Measurements from ENCODE around the gene CALD1.

Gene CALD1

GRCh38 chr7:134878746-134879357 lies 99.4 kb downstream of the CALD1 start:
- no peaks in the 10 kb centered on the region for H3K27me3 ChIP-seq (ENCODE audit: insufficient read depth, low read length, poor library complexity, severe bottlenecking)
- no peaks in the 10 kb centered on the region for H3F3A ChIP-seq (ENCODE audit: low read depth)
- no peaks in the 10 kb centered on the region for H3K9me2 ChIP-seq (replicated peaks; ENCODE audit: low read depth, low read length)
- H3K79me2 ChIP-seq (ENCODE audit: insufficient read depth, low read length), result no peaks in the 10 kb centered on the region
- H4K20me1 ChIP-seq (ENCODE audit: insufficient read depth, low read length, poor library complexity, severe bottlenecking), result no peaks in the 10 kb centered on the region
- H3K9ac ChIP-seq (ENCODE audit: low read depth, low read length, poor library complexity, severe bottlenecking), result no peak overlapping the region
- no peak overlapping the region for H3K4me2 ChIP-seq (ENCODE audit: low read depth, low read length, poor library complexity, severe bottlenecking)
- H3K36me3 ChIP-seq (ENCODE audit: insufficient read depth, low read length), result no peaks in the 10 kb centered on the region
- H2AFZ ChIP-seq (ENCODE audit: low read length), result no peak overlapping the region
- H3K9me3 ChIP-seq (ENCODE audit: insufficient read depth, low read depth, low read length), result no peaks in the 10 kb centered on the region
- TF ChIP-seq EZH2phosphoT487 (IDR thresholded peaks at IDR 0.05; ENCODE audit: borderline replicate concordance), result no peak
- TF ChIP-seq, protein P1, sequence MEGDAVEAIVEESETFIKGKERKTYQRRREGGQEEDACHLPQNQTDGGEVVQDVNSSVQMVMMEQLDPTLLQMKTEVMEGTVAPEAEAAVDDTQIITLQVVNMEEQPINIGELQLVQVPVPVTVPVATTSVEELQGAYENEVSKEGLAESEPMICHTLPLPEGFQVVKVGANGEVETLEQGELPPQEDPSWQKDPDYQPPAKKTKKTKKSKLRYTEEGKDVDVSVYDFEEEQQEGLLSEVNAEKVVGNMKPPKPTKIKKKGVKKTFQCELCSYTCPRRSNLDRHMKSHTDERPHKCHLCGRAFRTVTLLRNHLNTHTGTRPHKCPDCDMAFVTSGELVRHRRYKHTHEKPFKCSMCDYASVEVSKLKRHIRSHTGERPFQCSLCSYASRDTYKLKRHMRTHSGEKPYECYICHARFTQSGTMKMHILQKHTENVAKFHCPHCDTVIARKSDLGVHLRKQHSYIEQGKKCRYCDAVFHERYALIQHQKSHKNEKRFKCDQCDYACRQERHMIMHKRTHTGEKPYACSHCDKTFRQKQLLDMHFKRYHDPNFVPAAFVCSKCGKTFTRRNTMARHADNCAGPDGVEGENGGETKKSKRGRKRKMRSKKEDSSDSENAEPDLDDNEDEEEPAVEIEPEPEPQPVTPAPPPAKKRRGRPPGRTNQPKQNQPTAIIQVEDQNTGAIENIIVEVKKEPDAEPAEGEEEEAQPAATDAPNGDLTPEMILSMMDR (conservative IDR thresholded peaks at IDR 0.05; ENCODE audit: low read length), result no peak
- H3K4me3 ChIP-seq (ENCODE audit: low read length, poor library complexity, severe bottlenecking), result no peak overlapping the region
- H3K4me1 ChIP-seq (ENCODE audit: insufficient read depth, low read length, poor library complexity, severe bottlenecking), result no peaks in the 10 kb centered on the region

DNA sequence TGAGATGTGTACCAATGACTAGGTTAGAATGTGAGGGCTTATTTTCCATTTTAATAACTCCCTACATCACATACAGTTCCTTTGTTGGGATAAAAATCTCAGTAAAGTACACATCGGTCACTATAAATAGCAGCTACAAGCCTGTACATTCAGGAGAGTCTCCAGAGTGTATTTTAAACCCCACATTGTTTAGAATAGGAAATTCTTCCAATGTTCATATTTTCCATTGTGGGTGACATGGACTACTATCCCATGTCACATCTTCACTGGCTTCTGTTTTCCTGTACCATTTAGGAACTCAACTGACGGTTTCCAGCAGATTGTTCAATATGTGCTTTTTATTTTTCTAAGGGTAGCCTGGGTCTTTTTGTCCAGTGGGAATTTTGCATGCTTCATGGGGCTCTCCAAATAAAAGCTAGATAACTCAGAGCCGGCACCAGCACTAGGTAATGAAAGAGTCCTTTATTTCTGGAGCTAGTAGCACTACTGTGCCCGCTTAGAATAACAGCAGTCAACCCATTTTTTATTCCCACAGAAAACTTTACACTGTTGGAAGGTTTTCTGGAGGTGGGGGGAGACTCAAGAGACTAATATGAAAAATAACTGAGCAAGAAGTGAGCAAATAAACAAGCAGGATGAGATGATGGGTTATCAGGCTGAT lies 100.5 kb downstream of the CALD1 start:
- no peak overlapping the region for H3K4me3 ChIP-seq (ENCODE audit: low read length, poor library complexity, severe bottlenecking)
- no peaks in the 10 kb centered on the region for H3K9me2 ChIP-seq (replicated peaks; ENCODE audit: low read depth, low read length)
- no peaks in the 10 kb centered on the region for H3K79me2 ChIP-seq (ENCODE audit: insufficient read depth, low read length)
- no peak overlapping the region for H2AFZ ChIP-seq (ENCODE audit: low read length)
- no peak overlapping the region for H3K9ac ChIP-seq (ENCODE audit: low read depth, low read length, poor library complexity, severe bottlenecking)
- no peaks in the 10 kb centered on the region for H3K9me3 ChIP-seq (ENCODE audit: insufficient read depth, low read depth, low read length)
- no peaks in the 10 kb centered on the region for H3K27me3 ChIP-seq (ENCODE audit: insufficient read depth, low read length, poor library complexity, severe bottlenecking)
- no peaks in the 10 kb centered on the region for H3F3A ChIP-seq (ENCODE audit: low read depth)
- no peak overlapping the region for H3K4me2 ChIP-seq (ENCODE audit: low read depth, low read length, poor library complexity, severe bottlenecking)
- H3K4me1 ChIP-seq (ENCODE audit: insufficient read depth, low read length, poor library complexity, severe bottlenecking), result no peaks in the 10 kb centered on the region
- no peaks in the 10 kb centered on the region for H3K36me3 ChIP-seq (ENCODE audit: insufficient read depth, low read length)
- H4K20me1 ChIP-seq (ENCODE audit: insufficient read depth, low read length, poor library complexity, severe bottlenecking), result no peaks in the 10 kb centered on the region
- no peak for TF ChIP-seq EZH2phosphoT487 (IDR thresholded peaks at IDR 0.05; ENCODE audit: borderline replicate concordance)
- TF ChIP-seq, protein P1 (conservative IDR thresholded peaks at IDR 0.05; ENCODE audit: low read length), result no peak

GRCh38 chr7:134882481-134882880 lies 103.0 kb downstream of the CALD1 start:
- no peak overlapping the region for H2AFZ ChIP-seq (ENCODE audit: low read length)
- no peaks in the 10 kb centered on the region for H4K20me1 ChIP-seq (ENCODE audit: insufficient read depth, low read length, poor library complexity, severe bottlenecking)
- H3K9me3 ChIP-seq (ENCODE audit: insufficient read depth, low read depth, low read length), result no peaks in the 10 kb centered on the region
- no peak overlapping the region for H3K9ac ChIP-seq (ENCODE audit: low read depth, low read length, poor library complexity, severe bottlenecking)
- no peak overlapping the region for H3K4me2 ChIP-seq (ENCODE audit: low read depth, low read length, poor library complexity, severe bottlenecking)
- no peaks in the 10 kb centered on the region for H3F3A ChIP-seq (ENCODE audit: low read depth)
- H3K27me3 ChIP-seq (ENCODE audit: insufficient read depth, low read length, poor library complexity, severe bottlenecking), result no peaks in the 10 kb centered on the region
- TF ChIP-seq, protein P1 (conservative IDR thresholded peaks at IDR 0.05; ENCODE audit: low read length), result no peak
- TF ChIP-seq EZH2phosphoT487 (IDR thresholded peaks at IDR 0.05; ENCODE audit: borderline replicate concordance), result no peak
- no peaks in the 10 kb centered on the region for H3K9me2 ChIP-seq (replicated peaks; ENCODE audit: low read depth, low read length)
- no peaks in the 10 kb centered on the region for H3K4me1 ChIP-seq (ENCODE audit: insufficient read depth, low read length, poor library complexity, severe bottlenecking)
- no peaks in the 10 kb centered on the region for H3K36me3 ChIP-seq (ENCODE audit: insufficient read depth, low read length)
- no peaks in the 10 kb centered on the region for H3K79me2 ChIP-seq (ENCODE audit: insufficient read depth, low read length)
- H3K4me3 ChIP-seq (ENCODE audit: low read length, poor library complexity, severe bottlenecking), result no peak overlapping the region

Data from Loucy (cell line).